NT2/D1 (cell line): ENCODE results near the gene MS4A10.

Experiments
- SUZ12 ChIP-seq: IDR thresholded peaks from 2 replicates; pipeline ENCODE4 v1.6.1; 2011; ENCODE audit not compliant: insufficient read length, insufficient read depth; ENCODE audit errors: extremely low read depth
- YY1 ChIP-seq: IDR thresholded peaks from 2 replicates; pipeline ENCODE4 v1.6.1; 2011; ENCODE audit not compliant: insufficient read length, insufficient read depth
- ZNF274 ChIP-seq: IDR thresholded peaks from 2 replicates; pipeline ENCODE4 v1.6.1; 2011; ENCODE audit warnings: mild to moderate bottlenecking, low read depth, low read length

- TF ChIP-seq YY1: no peak
- no peak for TF ChIP-seq ZNF274
- TF ChIP-seq SUZ12: no peak
Observed at GRCh38 chr11:60744114-60744513, 41.0 kb upstream of the MS4A10 start.
